Left lung (tissue), 10 donors: ENCODE data around the gene TBX18. TPM values are rescaled to one million over a fixed set of nuclear protein-coding genes. Genes with fewer than 3 reads are reported as not detected.

Experiments
- ATAC-seq: fragments of 200-7000 bp; cut with Tn5 transposase; one replicate; pipeline ENCODE4 v1.9.1; 2020; ENCODE audit warnings: moderate library complexity
- DNase-seq, 4 donors: peaks; one replicate each; pipeline ENCODE4 v3.0.0-alpha.2; 2013 to 2020
- H3K27ac ChIP-seq, 2 donors: fragments of 200-600 bp; sonication (generic) in 1 of 2; one replicate each; pipeline versions ENCODE4 v1.5.0 to v1.8.0; 2020 to 2021
- H3K27me3 ChIP-seq, 2 donors: fragments of 200-600 bp; sonication (generic) in 1 of 2; one replicate each; pipeline versions ENCODE4 v1.5.0 to v1.8.0; 2020 to 2021
- H3K36me3 ChIP-seq, 2 donors: fragments of 200-600 bp; sonication (generic) in 1 of 2; one replicate each; pipeline versions ENCODE4 v1.5.0 to v1.8.0; 2020 to 2021
- H3K4me1 ChIP-seq, 2 donors: fragments of 200-600 bp; one replicate each; pipeline ENCODE4 v1.8.0; 2021
- H3K4me3 ChIP-seq, 2 donors: fragments of 200-600 bp; sonication (generic) in 1 of 2; one replicate each; pipeline versions ENCODE4 v1.5.0 to v1.8.0; 2020 to 2021; ENCODE audit warnings: mild to moderate bottlenecking in 1 of 2
- H3K9me3 ChIP-seq, 2 donors: fragments of 200-600 bp; sonication (generic) in 1 of 2; one replicate each; pipeline versions ENCODE4 v1.5.0 to v1.8.0; 2020 to 2021
- CTCF ChIP-seq, 2 donors: fragments of 200-600 bp; sonication (generic) in 1 of 2; IDR thresholded peaks; one replicate each; pipeline versions ENCODE4 v1.5.0 to v1.8.0; 2021; ENCODE audit warnings: antibody characterized with exemption in 2 of 2
- intact Hi-C, 2 donors: fragments of 100-400 bp; cut with DNase I; formaldehyde crosslinking; loops; one replicate each; pipeline versions ENCODE4 v1.11.2 to v1.14.2; 2022
- polyA plus RNA-seq, 6 donors: library from polyadenylated mRNA; unstranded; fragments of 120-200 nt; gene quantifications; one replicate each; pipeline ENCODE4 v1.2.1, GENCODE V29; 2013; ENCODE audit not compliant: insufficient read length in 6 of 6
- total RNA-seq, 2 donors: library from RNA; stranded (reverse); fragmentation: NEBNext Ultra II Directional; extraction: Animal tissue kit (Norgen Biotek cat#: 25700); gene quantifications; one replicate each; pipeline ENCODE4 v1.2.1, GENCODE V29; 2021
- donor health status: DM: no; HTN: yes; CAD: no.
- donor health status: DM: no; HTN: no; CAD: no.

TBX18 gene
- total and polyA plus RNA-seq, 8 donors = 0.27 to 0.60 (median 0.49) TPM; not detected in 1

- intact Hi-C loops = no loop called here
- Histone ChIP-seq H3K27me3 (peaks cover 9 to 20% of the 10 kb centered on the region in 2 donors), H3K9me3 (no peaks in the 10 kb centered on the region), H3K4me1 (no peaks in the 10 kb centered on the region), H3K4me3 (no peak overlapping the region), H3K36me3 (no peaks in the 10 kb centered on the region), H3K27ac (no peak overlapping the region)
- no peak for TF ChIP-seq CTCF (IDR thresholded peaks at IDR 0.05)
- ATAC-seq (no peak), DNase-seq (no peak)
These were observed 11.2 kb downstream of the TBX18 start for GRCh38 chr6:84753173-84753572.

GRCh38 chr6:84752118-84752850, 12.1 kb downstream of the TBX18 start:
- peaks cover 1 to 17% of the 10 kb centered on the region in 2 donors for H3K27me3 ChIP-seq
- no peak for TF ChIP-seq CTCF (IDR thresholded peaks at IDR 0.05)
- H3K4me1 ChIP-seq = no peaks in the 10 kb centered on the region
- intact Hi-C loops = no loop called here
- ATAC-seq (no peak), DNase-seq (no peak)
- no peak overlapping the region for H3K4me3 ChIP-seq
- no peaks in the 10 kb centered on the region for H3K9me3 ChIP-seq
- H3K36me3 ChIP-seq = no peaks in the 10 kb centered on the region
- no peak overlapping the region for H3K27ac ChIP-seq

GRCh38 chr6:84749181-84749580, 15.2 kb downstream of the TBX18 start:
- no peaks in the 10 kb centered on the region for H3K9me3 ChIP-seq
- DNase-seq (no peak), ATAC-seq (no peak)
- no peak overlapping the region for H3K27ac ChIP-seq
- H3K4me3 ChIP-seq = no peak overlapping the region
- H3K4me1 ChIP-seq = no peaks in the 10 kb centered on the region
- no peak for TF ChIP-seq CTCF (IDR thresholded peaks at IDR 0.05)
- peaks cover 0 to 4% of the 10 kb centered on the region in 2 donors for H3K27me3 ChIP-seq
- intact Hi-C loops = no loop called here
- H3K36me3 ChIP-seq = no peaks in the 10 kb centered on the region

GRCh38 chr6:84748376-84748775, 16.0 kb downstream of the TBX18 start:
- no peak for TF ChIP-seq CTCF (IDR thresholded peaks at IDR 0.05)
- intact Hi-C loops = no loop called here
- ATAC-seq = no peak

GRCh38 chr6:84743616-84744015, 20.8 kb downstream of the TBX18 start:
- H3K27me3 ChIP-seq = peaks cover 0 to 4% of the 10 kb centered on the region in 2 donors
- intact Hi-C loops = no loop called here
- no peak overlapping the region for H3K27ac ChIP-seq
- H3K36me3 ChIP-seq = no peaks in the 10 kb centered on the region
- no peak for DNase-seq
- TF ChIP-seq CTCF (IDR thresholded peaks at IDR 0.05) = no peak
- H3K4me3 ChIP-seq = no peak overlapping the region
- no peak for ATAC-seq
- no peaks in the 10 kb centered on the region for H3K4me1 ChIP-seq
- H3K9me3 ChIP-seq = no peaks in the 10 kb centered on the region

More at GRCh38 chr6:84748376-84748775, 16.0 kb downstream of the TBX18 start:
- no peaks in the 10 kb centered on the region for H3K4me1 ChIP-seq
- H3K27me3 ChIP-seq = peaks cover 0 to 4% of the 10 kb centered on the region in 2 donors
- no peak overlapping the region for H3K4me3 ChIP-seq
- H3K9me3 ChIP-seq = no peaks in the 10 kb centered on the region
- no peak overlapping the region for H3K27ac ChIP-seq
- no peak for DNase-seq
- no peaks in the 10 kb centered on the region for H3K36me3 ChIP-seq
